ENCODE measurements around the gene FRMPD4.

FRMPD4 gene

GRCh38 chrX:12367254-12367653, 229.0 kb downstream of the FRMPD4 start:
- no peak for TF ChIP-seq CTCF (conservative IDR thresholded peaks at IDR 0.05; ENCODE audit: low read depth)
- no peak overlapping the region for H3K27ac ChIP-seq
- ChIA-PET CTCF (interaction anchor here (0.6 kb wide), 1 partner anchor 131 kb away, joined by 3 read pairs; no protein-coding TSS in a partner anchor), POLR2A (ENCODE audit: low non-redundant PET) (no interaction called here)
- DNase-seq (ENCODE audit: low spot score): no peak

DNA sequence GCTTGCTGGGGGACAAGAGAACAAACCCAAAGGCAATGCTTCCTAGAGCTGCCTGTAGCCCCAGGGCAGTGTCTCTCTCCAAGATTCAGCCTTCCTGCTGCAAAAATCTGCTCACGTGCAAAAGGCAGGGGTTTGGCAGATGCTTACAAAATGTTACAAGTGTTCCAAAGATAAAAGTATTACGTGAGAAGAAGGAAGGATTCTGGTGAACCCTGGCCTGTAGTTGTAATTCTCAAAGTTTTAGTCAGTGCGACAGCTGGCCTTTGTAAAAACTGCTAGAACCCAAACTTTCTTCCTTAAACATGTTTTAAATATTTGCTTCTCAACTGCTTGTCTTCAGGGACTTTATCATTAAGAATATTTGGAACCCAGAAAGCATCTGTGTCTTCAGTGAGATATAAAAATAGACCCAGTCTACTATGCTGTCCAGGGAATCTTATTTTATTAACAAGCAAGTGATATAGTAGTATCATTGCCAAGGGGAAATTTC, 232.3 kb downstream of the FRMPD4 start:
- no peak for TF ChIP-seq CTCF (conservative IDR thresholded peaks at IDR 0.05; ENCODE audit: low read depth)
- no peak overlapping the region for H3K27ac ChIP-seq
- ChIA-PET CTCF (no interaction called here), POLR2A (ENCODE audit: low non-redundant PET) (no interaction called here)
- DNase-seq (ENCODE audit: low spot score): no peak

DNA sequence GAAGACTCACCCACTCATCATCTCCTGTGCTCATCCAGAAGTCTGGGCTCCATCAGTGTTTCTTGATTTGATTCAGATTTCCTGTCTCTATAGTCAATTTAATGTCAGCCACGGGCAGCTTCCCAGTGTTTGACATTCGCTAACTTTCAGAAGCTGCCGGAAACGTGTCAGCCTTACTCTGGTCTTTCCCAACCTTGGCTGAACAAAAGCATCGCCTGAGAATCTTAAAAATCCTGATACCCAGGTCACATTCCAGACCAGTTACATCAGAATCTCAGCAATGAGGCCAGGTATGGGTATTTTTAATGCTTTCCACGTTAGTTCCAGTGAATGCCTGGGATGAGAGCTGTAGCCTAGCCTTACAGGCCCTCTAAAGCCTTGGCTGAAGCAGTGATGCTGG, 233.8 kb downstream of the FRMPD4 start:
- CTCF ChIA-PET: no interaction called here
- peak; percentile 42 for DNase-seq (ENCODE audit: low spot score)
- no peak overlapping the region for H3K27ac ChIP-seq
- POLR2A ChIA-PET (ENCODE audit: low non-redundant PET): no interaction called here
- TF ChIP-seq CTCF (conservative IDR thresholded peaks at IDR 0.05; ENCODE audit: low read depth): no peak

- CTCF ChIA-PET: interaction anchor here (0.6 kb wide), 1 partner anchor 294 kb away, joined by 3 read pairs; no protein-coding TSS in a partner anchor
- H3K27ac ChIP-seq: no peak overlapping the region
- TF ChIP-seq CTCF (conservative IDR thresholded peaks at IDR 0.05; ENCODE audit: low read depth): no peak
- no peak for DNase-seq (ENCODE audit: low spot score)
- POLR2A ChIA-PET (ENCODE audit: low non-redundant PET): no interaction called here
Measured at GRCh38 chrX:12374286-12374685, 236.0 kb downstream of the FRMPD4 start.

DNA sequence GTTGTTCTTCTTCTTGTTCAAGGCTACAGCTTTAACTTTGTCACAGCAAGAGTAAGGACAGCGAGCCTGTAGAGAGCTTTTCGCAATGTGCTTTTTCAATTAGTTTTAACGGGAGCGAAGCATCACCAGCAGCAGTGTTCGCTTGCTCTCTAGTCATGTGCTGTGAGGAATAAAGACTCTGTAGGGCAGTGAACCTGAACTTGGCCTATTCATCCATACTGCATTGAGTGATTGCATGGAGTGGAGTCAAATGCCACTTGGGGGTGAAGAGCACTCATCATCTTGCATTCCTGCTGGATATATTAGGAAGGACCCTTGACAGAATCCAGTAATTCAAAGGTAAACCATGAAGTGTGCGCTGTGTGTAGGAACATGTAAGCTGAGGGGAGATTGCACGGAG, 240.0 kb downstream of the FRMPD4 start:
- CTCF ChIA-PET: no interaction called here
- POLR2A ChIA-PET (ENCODE audit: low non-redundant PET): no interaction called here
- DNase-seq (ENCODE audit: low spot score): no peak
- no peak overlapping the region for H3K27ac ChIP-seq
- no peak for TF ChIP-seq CTCF (conservative IDR thresholded peaks at IDR 0.05; ENCODE audit: low read depth)

GRCh38 chrX:12378706-12379105, 240.4 kb downstream of the FRMPD4 start:
- DNase-seq (ENCODE audit: low spot score): no peak
- POLR2A ChIA-PET (ENCODE audit: low non-redundant PET): no interaction called here
- CTCF ChIA-PET: no interaction called here
- no peak overlapping the region for H3K27ac ChIP-seq
- no peak for TF ChIP-seq CTCF (conservative IDR thresholded peaks at IDR 0.05; ENCODE audit: low read depth)

DNA sequence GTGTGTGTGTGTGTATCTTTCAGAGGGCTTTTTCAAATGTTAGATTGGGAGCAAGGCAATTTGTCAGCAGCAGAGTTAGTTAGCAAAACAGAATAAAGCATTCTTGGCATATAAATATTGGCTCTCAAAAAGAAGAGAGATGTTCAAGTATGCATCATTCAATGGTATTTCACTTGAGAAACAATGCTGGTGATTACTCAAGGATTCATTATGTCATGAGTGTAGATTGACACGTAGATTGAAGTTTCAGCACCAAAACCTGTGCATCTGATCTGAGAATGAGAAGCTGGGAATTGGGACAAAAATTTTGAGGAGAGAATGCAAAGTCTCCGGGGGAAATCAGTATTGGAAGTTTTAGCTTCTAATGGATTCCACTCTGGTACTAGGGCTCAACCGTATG, 241.4 kb downstream of the FRMPD4 start:
- H3K27ac ChIP-seq: no peak overlapping the region
- DNase-seq (ENCODE audit: low spot score): no peak
- no peak for TF ChIP-seq CTCF (conservative IDR thresholded peaks at IDR 0.05; ENCODE audit: low read depth)
- POLR2A ChIA-PET (ENCODE audit: low non-redundant PET): no interaction called here
- CTCF ChIA-PET: interaction anchor here (0.5 kb wide), 1 partner anchor 39 kb away, joined by 3 read pairs; no protein-coding TSS in a partner anchor

All from RWPE1 (cell line).